Adrenal gland (tissue), 12 donors: Measurements from ENCODE around the gene RNF141. TPM values are rescaled to one million over a fixed set of nuclear protein-coding genes. Genes with fewer than 3 reads are reported as not detected.

Experiments
- DNase-seq, 7 donors: peaks; one replicate each; pipeline ENCODE4 v3.0.0-alpha.2; 2019 to 2020
- H3K27ac ChIP-seq, 5 donors: fragments of 200-600 bp; sonication (generic) in 4 of 5; 1 replicate in 3 of 5; 2 replicates in 2 of 5; pipeline versions ENCODE4 v1.5.1 to v1.8.0; 2016 to 2020; ENCODE audit warnings: mild to moderate bottlenecking in 1 of 5
- H3K27me3 ChIP-seq: fragments of 200-600 bp; 2 replicates; pipeline ENCODE4 v1.8.0; 2021
- H3K36me3 ChIP-seq, 2 donors: fragments of 200-600 bp; replicated peaks in 1 of 2; 1 replicate in 1 of 2; 2 replicates in 1 of 2; pipeline versions ENCODE4 v1.5.1 to v1.8.0; 2018 to 2022
- H3K4me1 ChIP-seq, 2 donors: fragments of 200-600 bp; replicated peaks in 1 of 2; 1 replicate in 1 of 2; 2 replicates in 1 of 2; pipeline versions ENCODE4 v1.5.1 to v1.8.0; 2018 to 2021
- H3K4me3 ChIP-seq, 4 donors: fragments of 200-600 bp; sonication (generic) in 3 of 4; one replicate each; pipeline ENCODE4 v1.5.1; 2016 to 2018
- H3K9me3 ChIP-seq, 3 donors: fragments of 200-600 bp; sonication (generic) in 1 of 3; replicated peaks in 1 of 3; 1 replicate in 2 of 3; 2 replicates in 1 of 3; pipeline versions ENCODE4 v1.5.1 to v1.8.0; 2016 to 2021
- POLR2A ChIP-seq, 2 donors: fragments of 450-650 bp; IDR thresholded peaks; one replicate each; pipeline ENCODE4 v1.6.1; 2017; ENCODE audit warnings: antibody characterized with exemption in 2 of 2, mild to moderate bottlenecking in 2 of 2, moderate library complexity in 1 of 2
- WGBS, 4 donors: extraction: QIAGEN DNeasy Blood & Tissue Kit in 2 of 4; methylation state at CpG; one replicate each; pipeline versions ENCODE4 v1.1.5 to v1.1.7; 2013 to 2017; 5-methylcytosine and 5-hydroxymethylcytosine counted together
- intact Hi-C, 2 donors: fragments of 100-400 bp; cut with DNase I; formaldehyde crosslinking; loops; one replicate each; pipeline versions ENCODE4 v1.14.1 to v1.15.0; 2022 to 2023
- microRNA counts, 2 donors: library from miRNA; unstranded; fragments of <30 nt; microRNA quantifications; one replicate each; lab custom pipeline; 2016
- polyA plus RNA-seq, 3 donors: library from polyadenylated mRNA; stranded (reverse); fragments of 200-250 nt in 2 of 3; fragments of 350-450 nt in 1 of 3; fragmentation: Illumina TruSeq in 1 of 3; extraction: RNeasy Lipid Tissue Mini Kit (QIAGEN cat#74804) in 1 of 3; gene quantifications; one replicate each; pipeline ENCODE4 v1.2.3, GENCODE V29; 2013 to 2014
- total RNA-seq, 9 donors: library from RNA; depleted of rRNA in 4 of 9; stranded (reverse); fragments of >200 nt in 4 of 9; fragments of 120-200 nt in 1 of 9; fragmentation: NEBNext Ultra II Directional in 1 of 9; extraction: Animal tissue kit (Norgen Biotek cat#: 25700) in 1 of 9; gene quantifications; one replicate each; pipeline versions ENCODE4 v1.1.0 to v1.2.4, GENCODE V29; 2013 to 2023
- TF ChIP-seq, protein P1 (sequence below), 6 experiments: fragments of 450-650 bp in 4 of 6; fragments of 200-600 bp in 2 of 6; sonication (generic) in 1 of 6; IDR thresholded peaks; 1 replicate in 5 of 6; 2 replicates in 1 of 6; pipeline versions ENCODE4 v1.5.1 to v1.8.0; 2016 to 2021; ENCODE audit warnings: antibody characterized with exemption in 6 of 6, mild to moderate bottlenecking in 2 of 6, moderate library complexity in 1 of 6
- donor health status: healthy with polysubstance abuse.
- donor health status: Bipolar disorder and iron deficiency.
- donor health status: DM: yes; HTN: yes; CAD: no.
- donor health status: DM: no; HTN: no; CAD: no.
- donor health status: DM: no; HTN: no; CAD: no.
- donor health status: DM: yes; HTN: yes; CAD: no.

The RNF141 gene
- total and polyA plus RNA-seq, 12 donors: 10.3 to 109 (median 56.1) TPM

DNA sequence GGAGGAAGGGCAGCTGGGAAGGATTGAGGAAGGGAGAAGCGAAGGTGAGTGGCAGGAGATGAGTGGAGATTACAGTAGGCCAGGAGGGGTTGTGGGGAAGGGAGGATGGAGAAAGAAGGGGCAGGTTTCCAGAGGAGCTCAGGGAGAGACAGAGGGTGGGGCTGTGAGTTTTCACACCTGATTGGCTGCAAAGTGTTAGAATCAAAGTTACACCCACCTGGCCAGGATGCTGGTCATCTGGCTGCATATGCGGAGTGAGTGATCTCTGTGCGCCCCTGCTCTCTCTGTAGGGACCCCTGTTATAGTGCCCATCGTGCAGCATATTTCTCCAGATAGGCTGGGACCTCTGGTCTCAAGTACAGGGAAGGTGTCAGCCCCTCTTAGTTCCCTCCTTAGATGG is 67.6 kb downstream of the RNF141 start:
- H3K9me3 ChIP-seq: no peaks in the 10 kb centered on the region
- H3K27me3 ChIP-seq: no peaks in the 10 kb centered on the region
- H3K36me3 ChIP-seq: no peaks in the 10 kb centered on the region
- intact Hi-C loops: no loop called here
- peak in 3 of 7 donors; percentile 4 to 24 (median 8) for DNase-seq
- 84 to 94% (median 89%) methylated on average over 4 of the region's 4 CpGs for WGBS, 4 donors
- H3K4me1 ChIP-seq: peaks cover 0 to 7% of the 10 kb centered on the region in 2 donors
- TF ChIP-seq, protein P1, sequence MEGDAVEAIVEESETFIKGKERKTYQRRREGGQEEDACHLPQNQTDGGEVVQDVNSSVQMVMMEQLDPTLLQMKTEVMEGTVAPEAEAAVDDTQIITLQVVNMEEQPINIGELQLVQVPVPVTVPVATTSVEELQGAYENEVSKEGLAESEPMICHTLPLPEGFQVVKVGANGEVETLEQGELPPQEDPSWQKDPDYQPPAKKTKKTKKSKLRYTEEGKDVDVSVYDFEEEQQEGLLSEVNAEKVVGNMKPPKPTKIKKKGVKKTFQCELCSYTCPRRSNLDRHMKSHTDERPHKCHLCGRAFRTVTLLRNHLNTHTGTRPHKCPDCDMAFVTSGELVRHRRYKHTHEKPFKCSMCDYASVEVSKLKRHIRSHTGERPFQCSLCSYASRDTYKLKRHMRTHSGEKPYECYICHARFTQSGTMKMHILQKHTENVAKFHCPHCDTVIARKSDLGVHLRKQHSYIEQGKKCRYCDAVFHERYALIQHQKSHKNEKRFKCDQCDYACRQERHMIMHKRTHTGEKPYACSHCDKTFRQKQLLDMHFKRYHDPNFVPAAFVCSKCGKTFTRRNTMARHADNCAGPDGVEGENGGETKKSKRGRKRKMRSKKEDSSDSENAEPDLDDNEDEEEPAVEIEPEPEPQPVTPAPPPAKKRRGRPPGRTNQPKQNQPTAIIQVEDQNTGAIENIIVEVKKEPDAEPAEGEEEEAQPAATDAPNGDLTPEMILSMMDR (IDR thresholded peaks at IDR 0.05): no peak
- TF ChIP-seq POLR2A (IDR thresholded peaks at IDR 0.05): no peak
- no peak overlapping the region for H3K27ac ChIP-seq
- no peak overlapping the region for H3K4me3 ChIP-seq

DNA sequence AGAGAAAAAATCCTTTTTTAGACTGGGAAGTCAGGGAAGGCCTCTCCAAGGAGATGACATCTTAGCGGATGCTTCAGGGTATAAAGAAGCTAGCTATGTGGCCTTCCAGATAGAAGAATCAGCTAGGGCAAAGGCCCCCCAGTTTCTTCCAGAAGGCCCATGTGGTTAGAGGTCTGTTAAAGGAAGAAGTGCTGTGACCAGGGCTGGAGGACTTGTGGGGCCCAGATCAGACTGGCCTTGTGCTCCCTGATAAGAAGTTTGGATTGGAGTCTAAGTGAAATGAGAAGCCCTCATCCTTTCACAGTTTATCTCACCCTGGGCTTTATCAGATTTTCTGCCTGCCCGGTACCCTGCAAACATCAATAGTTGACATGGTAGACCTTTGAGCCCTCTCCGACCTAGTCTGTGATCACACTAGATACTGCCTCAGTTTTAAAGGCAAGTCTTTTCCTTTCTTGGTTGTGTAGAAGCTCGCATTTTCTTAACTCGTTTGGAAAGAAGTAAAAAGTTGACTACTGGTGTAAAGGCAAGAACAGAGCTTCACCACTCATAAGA is 78.2 kb downstream of the RNF141 start:
- WGBS, 4 donors: 79 to 85% (median 83%) methylated on average over 5 of the region's 5 CpGs
- H3K4me3 ChIP-seq: no peak overlapping the region
- intact Hi-C loops: no loop called here
- TF ChIP-seq, protein P1 (IDR thresholded peaks at IDR 0.05): no peak
- peak in 2 of 7 donors; percentile 8 to 39 for DNase-seq
- peaks cover 8 to 11% of the 10 kb centered on the region in 2 donors for H3K4me1 ChIP-seq
- no peaks in the 10 kb centered on the region for H3K9me3 ChIP-seq
- H3K36me3 ChIP-seq: peaks cover 0 to 45% of the 10 kb centered on the region in 2 donors
- no peaks in the 10 kb centered on the region for H3K27me3 ChIP-seq
- H3K27ac ChIP-seq: no peak overlapping the region

MicroRNAs encoded within 50 kb of the gene (microRNA counts, 767-probe panel; counts per million panel counts)
- microRNA hsa-miR-4485 (lab: Ali Mortazavi, UCI): 0 counts per million in 2 donors

Other genes starting within 250 kb of the RNF141 start
- 10 to 100 TPM; 32.1 to 66.7 (median 42.8) TPM for gene SBF2, start 247.0 kb downstream of the RNF141 start, total RNA-seq
- gene SBF2, start 247.0 kb downstream of the RNF141 start, polyA plus RNA-seq: 10 to 100 TPM; 12.5 to 23.5 (median 15.9) TPM
- gene ADM, start 236.1 kb downstream of the RNF141 start, total RNA-seq: 10 to 100 TPM in 7 of 9 donors, 1 to 10 TPM in 2; 3.6 to 55.7 (median 15.4) TPM
- gene ADM, start 236.1 kb downstream of the RNF141 start, polyA plus RNA-seq: 10 to 100 TPM in 2 of 3 donors, 1 to 10 TPM in 1; 6.9 to 27.6 (median 26.3) TPM
- gene AMPD3, start 85.9 kb downstream of the RNF141 start, total RNA-seq: 10 to 100 TPM; 16.9 to 64.1 (median 45.6) TPM
- 10 to 100 TPM; 16.5 to 26.0 (median 18.7) TPM for gene AMPD3, start 85.9 kb downstream of the RNF141 start, polyA plus RNA-seq
- gene LYVE1, start 27.5 kb upstream of the RNF141 start, total RNA-seq: 100 to 1,000 TPM in 8 of 9 donors, 10 to 100 TPM in 1; 86.0 to 530 (median 275) TPM
- gene LYVE1, start 27.5 kb upstream of the RNF141 start, polyA plus RNA-seq: 100 to 1,000 TPM in 1 of 3 donors, 10 to 100 TPM in 2; 29.1 to 398 (median 57.8) TPM
- 10 to 100 TPM in 7 of 9 donors, 1 to 10 TPM in 2; 8.1 to 33.9 (median 16.8) TPM for gene IRAG1, start 152.6 kb upstream of the RNF141 start, total RNA-seq
- gene IRAG1, start 152.6 kb upstream of the RNF141 start, polyA plus RNA-seq: 10 to 100 TPM in 1 of 3 donors, 1 to 10 TPM in 2; 5.6 to 21.5 (median 7.1) TPM
- 10 to 100 TPM; 25.3 to 49.5 (median 35.8) TPM for gene CTR9, start 210.1 kb upstream of the RNF141 start, total RNA-seq
- 10 to 100 TPM; 13.8 to 58.4 (median 21.6) TPM for gene CTR9, start 210.1 kb upstream of the RNF141 start, polyA plus RNA-seq